Measurements from ENCODE around the gene TIGD1.

Gene TIGD1

DNA sequence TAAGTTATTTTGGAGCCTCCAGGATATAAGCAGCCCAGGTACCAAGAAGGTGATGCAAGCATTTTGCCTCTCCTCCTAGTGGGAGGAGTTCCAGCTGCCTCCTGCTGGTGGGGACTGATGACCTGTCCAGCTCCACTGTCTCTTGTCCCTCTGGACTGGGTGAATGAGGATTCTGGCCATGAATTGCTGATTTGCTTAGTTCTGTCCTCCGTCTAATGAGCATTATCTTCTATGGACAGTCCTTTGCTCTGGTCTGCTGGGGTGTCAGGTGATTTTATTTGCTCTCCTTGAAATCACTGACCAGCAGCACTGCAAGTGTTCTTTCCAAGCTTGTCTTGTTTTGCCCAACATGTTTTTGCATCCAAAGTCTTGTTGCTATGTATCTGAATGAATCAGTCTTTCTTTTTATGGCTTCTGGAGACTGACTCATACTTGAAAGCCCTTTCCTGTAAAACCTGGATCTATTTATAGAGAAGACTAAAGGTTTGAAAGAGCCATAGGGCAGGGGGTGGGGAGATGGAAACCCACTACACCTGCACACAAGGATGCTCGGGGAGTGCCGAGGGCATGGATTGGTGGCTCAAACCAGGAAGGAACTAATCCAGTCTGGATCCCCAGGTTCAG lies 42.5 kb upstream of the TIGD1 start:
- H2AFZ ChIP-seq (ENCODE audit: low read depth), result no peak overlapping the region
- H3K27ac ChIP-seq, result no peak overlapping the region
- H3K4me2 ChIP-seq, result no peak overlapping the region
- H3K27me3 ChIP-seq (ENCODE audit: insufficient read depth, low read depth), result no peaks in the 10 kb centered on the region
- no peaks in the 10 kb centered on the region for H3K79me2 ChIP-seq (ENCODE audit: insufficient read depth, low read depth)
- H4K20me1 ChIP-seq (ENCODE audit: insufficient read depth), result no peaks in the 10 kb centered on the region
- TF ChIP-seq, protein P1, sequence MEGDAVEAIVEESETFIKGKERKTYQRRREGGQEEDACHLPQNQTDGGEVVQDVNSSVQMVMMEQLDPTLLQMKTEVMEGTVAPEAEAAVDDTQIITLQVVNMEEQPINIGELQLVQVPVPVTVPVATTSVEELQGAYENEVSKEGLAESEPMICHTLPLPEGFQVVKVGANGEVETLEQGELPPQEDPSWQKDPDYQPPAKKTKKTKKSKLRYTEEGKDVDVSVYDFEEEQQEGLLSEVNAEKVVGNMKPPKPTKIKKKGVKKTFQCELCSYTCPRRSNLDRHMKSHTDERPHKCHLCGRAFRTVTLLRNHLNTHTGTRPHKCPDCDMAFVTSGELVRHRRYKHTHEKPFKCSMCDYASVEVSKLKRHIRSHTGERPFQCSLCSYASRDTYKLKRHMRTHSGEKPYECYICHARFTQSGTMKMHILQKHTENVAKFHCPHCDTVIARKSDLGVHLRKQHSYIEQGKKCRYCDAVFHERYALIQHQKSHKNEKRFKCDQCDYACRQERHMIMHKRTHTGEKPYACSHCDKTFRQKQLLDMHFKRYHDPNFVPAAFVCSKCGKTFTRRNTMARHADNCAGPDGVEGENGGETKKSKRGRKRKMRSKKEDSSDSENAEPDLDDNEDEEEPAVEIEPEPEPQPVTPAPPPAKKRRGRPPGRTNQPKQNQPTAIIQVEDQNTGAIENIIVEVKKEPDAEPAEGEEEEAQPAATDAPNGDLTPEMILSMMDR (conservative IDR thresholded peaks at IDR 0.05; ENCODE audit: low read depth, low read length), result no peak
- H3K9ac ChIP-seq, result no peak overlapping the region
- H3K36me3 ChIP-seq (ENCODE audit: insufficient read depth), result no peaks in the 10 kb centered on the region
- H3K4me3 ChIP-seq (IDR thresholded peaks at IDR 0.05; ENCODE audit: insufficient read depth, low read depth, low read length), result no peak overlapping the region
- no peaks in the 10 kb centered on the region for H3K4me1 ChIP-seq (ENCODE audit: low read depth, poor library complexity, severe bottlenecking)

DNA sequence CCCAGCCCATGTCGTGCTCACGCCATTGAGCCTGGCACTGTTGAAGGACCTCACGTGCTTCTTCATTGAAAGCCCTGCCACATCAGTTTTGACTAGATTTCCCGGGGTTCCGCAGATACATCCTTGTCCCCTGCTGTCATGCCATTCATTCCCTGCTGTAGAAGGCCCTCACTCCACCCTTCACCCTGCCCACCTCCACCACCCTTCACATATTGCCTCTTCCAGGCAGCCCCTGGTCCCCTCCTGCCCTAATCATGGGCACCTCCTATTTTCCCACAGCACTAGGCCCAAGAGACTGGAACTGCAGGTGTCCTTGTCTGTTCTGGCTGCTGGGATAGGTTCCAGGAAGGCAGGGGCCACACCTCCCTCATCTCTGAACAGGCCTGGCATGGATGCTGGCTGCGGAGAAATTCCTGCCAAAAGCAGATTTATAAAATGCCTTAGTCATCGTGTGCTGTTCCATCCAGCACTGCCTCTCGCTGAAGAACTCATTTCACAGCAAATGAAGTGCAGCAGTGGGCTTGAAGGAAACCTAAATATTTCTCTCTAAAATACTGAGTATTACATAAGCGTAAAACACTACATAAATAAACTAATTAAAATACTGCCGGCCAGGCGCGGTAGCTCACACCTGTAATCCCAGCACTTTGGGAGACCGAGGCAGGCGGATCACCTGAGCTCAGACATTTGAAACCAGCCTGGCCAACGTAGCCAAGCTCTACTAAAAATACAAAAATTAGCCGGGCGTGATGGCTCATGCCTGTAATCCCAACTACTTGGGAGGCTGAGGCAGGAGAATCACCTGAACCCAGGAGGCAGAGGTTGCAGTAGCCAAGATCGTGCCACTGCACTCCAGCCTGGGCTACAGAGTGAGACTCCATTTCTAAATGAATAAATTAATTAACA lies 38.6 kb upstream of the TIGD1 start:
- Histone ChIP-seq H3K4me2 (no peak overlapping the region), H3K4me3 (IDR thresholded peaks at IDR 0.05; ENCODE audit: insufficient read depth, low read depth, low read length) (no peak overlapping the region), H4K20me1 (ENCODE audit: insufficient read depth) (no peaks in the 10 kb centered on the region), H2AFZ (ENCODE audit: low read depth) (no peak overlapping the region), H3K4me1 (ENCODE audit: low read depth, poor library complexity, severe bottlenecking) (no peaks in the 10 kb centered on the region), H3K9ac (no peak overlapping the region), H3K36me3 (ENCODE audit: insufficient read depth) (no peaks in the 10 kb centered on the region), H3K27me3 (ENCODE audit: insufficient read depth, low read depth) (no peaks in the 10 kb centered on the region), H3K79me2 (ENCODE audit: insufficient read depth, low read depth) (no peaks in the 10 kb centered on the region), H3K27ac (no peak overlapping the region)
- TF ChIP-seq, protein P1 (conservative IDR thresholded peaks at IDR 0.05; ENCODE audit: low read depth, low read length), result no peak

DNA sequence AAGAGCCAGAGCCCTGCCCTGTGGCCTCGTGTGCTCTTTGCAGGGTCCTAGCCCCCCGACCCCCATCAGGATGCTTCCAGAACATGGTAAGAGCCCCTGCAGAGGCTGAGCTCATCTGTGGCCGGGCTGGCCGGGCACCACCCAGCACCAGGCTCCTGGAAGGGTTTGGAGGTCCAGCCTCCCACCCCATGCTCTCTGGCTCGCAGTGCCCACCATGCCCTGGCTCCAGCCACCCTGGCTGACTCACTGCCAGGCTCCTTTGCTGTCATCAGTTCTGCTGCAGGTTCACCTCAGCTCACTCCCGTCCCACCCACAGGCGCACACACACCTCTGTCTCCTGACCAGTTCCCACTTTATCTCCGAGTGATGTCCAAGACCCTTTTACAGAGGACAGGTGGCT lies 37.7 kb upstream of the TIGD1 start:
- TF ChIP-seq, protein P1 (conservative IDR thresholded peaks at IDR 0.05; ENCODE audit: low read depth, low read length), result no peak
- Histone ChIP-seq H3K9ac (no peak overlapping the region), H2AFZ (ENCODE audit: low read depth) (no peak overlapping the region), H3K4me2 (no peak overlapping the region), H3K79me2 (ENCODE audit: insufficient read depth, low read depth) (no peaks in the 10 kb centered on the region), H3K36me3 (ENCODE audit: insufficient read depth) (no peaks in the 10 kb centered on the region), H3K4me1 (ENCODE audit: low read depth, poor library complexity, severe bottlenecking) (no peaks in the 10 kb centered on the region), H4K20me1 (ENCODE audit: insufficient read depth) (no peaks in the 10 kb centered on the region), H3K4me3 (IDR thresholded peaks at IDR 0.05; ENCODE audit: insufficient read depth, low read depth, low read length) (no peak overlapping the region), H3K27ac (no peak overlapping the region), H3K27me3 (ENCODE audit: insufficient read depth, low read depth) (no peaks in the 10 kb centered on the region)

DNA sequence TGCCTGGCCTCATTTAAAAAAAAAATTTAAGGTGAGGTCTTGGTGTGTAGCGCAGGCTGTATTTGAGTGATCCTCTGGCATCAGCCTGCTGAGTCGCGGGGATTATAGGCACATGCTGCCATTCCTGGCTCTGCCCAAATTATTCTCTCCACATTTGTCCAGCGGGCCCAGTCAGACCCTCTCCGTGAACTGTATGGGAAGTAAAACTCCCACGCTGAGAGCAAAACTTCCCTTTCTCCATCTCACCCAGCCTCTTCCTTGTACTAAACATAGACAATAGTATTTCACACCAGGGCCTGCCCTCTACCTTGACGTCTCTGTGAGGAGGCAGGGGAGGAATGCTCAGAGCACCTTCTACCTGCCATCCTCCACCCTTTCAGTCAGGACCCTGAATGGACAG lies 37.2 kb upstream of the TIGD1 start:
- H3K9ac ChIP-seq, result no peak overlapping the region
- TF ChIP-seq, protein P1 (conservative IDR thresholded peaks at IDR 0.05; ENCODE audit: low read depth, low read length), result no peak
- no peaks in the 10 kb centered on the region for H3K36me3 ChIP-seq (ENCODE audit: insufficient read depth)
- no peaks in the 10 kb centered on the region for H4K20me1 ChIP-seq (ENCODE audit: insufficient read depth)
- no peak overlapping the region for H3K4me3 ChIP-seq (IDR thresholded peaks at IDR 0.05; ENCODE audit: insufficient read depth, low read depth, low read length)
- H2AFZ ChIP-seq (ENCODE audit: low read depth), result no peak overlapping the region
- no peaks in the 10 kb centered on the region for H3K79me2 ChIP-seq (ENCODE audit: insufficient read depth, low read depth)
- H3K27me3 ChIP-seq (ENCODE audit: insufficient read depth, low read depth), result no peaks in the 10 kb centered on the region
- no peak overlapping the region for H3K27ac ChIP-seq
- H3K4me1 ChIP-seq (ENCODE audit: low read depth, poor library complexity, severe bottlenecking), result no peaks in the 10 kb centered on the region
- H3K4me2 ChIP-seq, result no peak overlapping the region

Data from KMS-11 (cell line).